Right forelimb (tissue), 1 donor: Measurements from ENCODE around the gene TASL.
"Not testable (repeated sequence)": the region's sequence is repeated elsewhere in the genome, so short reads cannot be mapped to it uniquely, and the experiment has no call there.

Source experiments
- DNase-seq: peaks from one replicate; pipeline ENCODE4 v3.0.0-alpha.2; 2018

TASL gene

DNA sequence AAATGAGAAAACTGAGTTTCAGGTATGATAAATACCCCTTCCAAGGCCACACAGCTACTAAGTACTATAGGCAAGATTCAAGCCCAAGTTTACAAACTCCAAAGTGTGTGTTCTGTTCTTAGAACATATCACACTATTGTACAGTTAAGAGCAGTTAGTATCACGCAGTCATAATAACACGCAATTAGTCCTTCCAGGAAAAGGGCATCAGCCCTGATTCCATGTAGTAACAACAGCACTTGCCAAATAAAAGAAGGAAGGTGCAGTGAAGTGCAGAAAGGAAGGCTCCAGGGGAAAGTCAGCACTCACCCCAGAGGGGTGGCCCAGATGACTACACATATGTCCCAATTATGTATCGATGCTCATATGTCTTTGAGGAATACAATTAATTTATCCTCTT lies 4.4 kb downstream of the TASL start:
- DNase-seq: no peak

DNA sequence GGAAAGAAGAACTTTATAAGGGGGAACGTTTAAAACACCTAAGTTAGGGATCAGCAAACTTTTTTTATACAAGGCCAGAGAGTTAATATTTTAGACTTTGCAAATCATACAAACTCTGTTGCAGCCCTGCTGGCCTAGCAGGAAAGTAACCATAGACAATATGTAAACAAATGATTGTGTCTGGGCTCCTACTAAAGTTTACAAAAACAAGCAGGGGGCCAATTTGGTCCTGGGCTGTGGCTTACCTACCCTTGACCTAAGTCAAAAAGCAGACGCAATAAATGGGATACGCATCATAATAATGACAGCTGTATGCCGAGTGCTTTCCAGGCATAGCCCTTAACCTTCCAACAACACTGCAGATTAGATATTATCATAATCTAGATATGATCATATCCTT lies 4.9 kb downstream of the TASL start:
- no peak for DNase-seq

DNA sequence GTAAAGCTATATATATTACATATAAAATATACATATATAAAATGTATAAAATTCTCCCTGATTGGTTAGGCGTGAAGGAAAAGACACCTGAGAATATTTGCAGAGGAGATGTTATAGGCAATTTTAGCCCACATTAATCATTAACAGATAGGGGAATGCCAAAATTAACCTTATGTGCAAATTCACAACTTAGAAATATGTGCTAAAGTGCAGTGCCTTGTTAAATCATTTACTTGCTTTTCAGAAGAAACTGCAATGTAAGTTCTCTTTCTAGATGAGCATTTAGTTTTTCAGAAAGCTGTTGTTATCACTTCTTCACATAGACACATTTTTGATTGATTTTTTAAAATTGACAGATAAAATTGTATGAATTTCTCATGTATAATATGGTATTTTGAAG lies 5.6 kb downstream of the TASL start:
- DNase-seq: no peak

DNA sequence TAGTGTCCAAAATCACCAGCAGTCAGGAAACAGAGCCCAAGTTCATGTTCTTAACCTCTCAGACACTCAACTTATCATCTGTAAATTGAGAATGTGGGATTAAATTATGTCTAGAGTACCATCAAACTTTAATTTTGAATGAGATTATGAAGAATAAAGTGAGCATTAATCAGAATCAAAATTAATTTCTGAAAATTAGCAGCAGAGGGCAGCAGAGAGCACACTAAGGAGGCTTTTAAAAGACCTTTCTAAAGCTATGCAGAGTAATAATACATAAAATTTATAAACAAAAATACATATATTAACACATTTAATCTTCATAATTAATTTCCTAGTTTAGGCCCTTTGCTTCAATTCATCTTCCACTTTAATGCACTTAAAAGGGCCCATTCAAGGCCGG lies 7.1 kb downstream of the TASL start:
- no peak for DNase-seq

DNA sequence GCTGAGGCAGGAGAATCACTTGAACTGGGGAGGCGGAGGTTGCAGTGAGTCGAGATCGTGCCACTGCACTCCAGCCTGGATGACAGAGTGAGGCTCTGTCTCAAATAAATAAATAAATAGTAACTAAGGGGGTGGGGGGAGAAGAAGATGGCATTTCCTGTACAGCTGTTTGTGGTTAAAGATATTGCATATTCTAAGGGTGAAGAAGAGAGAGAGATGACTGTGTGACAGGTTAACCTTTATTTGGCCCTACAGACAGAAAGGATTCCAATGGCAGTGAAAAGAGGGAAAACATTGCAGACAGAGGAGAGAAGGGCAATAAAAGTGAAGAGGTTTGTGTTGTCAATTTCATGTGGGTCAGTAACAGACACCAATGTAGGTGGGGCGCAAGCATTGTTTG lies 9.4 kb downstream of the TASL start:
- no peak for DNase-seq

GRCh38 chrX:30563070-30563469 lies 14.5 kb downstream of the TASL start:
- DNase-seq: not testable (repeated sequence)

- DNase-seq: no peak
Measured at GRCh38 chrX:30561191-30561590, 16.4 kb downstream of the TASL start.

- DNase-seq: no peak
Measured at GRCh38 chrX:30538271-30538670, 39.3 kb downstream of the TASL start.

GRCh38 chrX:30533835-30534234 lies 43.7 kb downstream of the TASL start:
- no peak for DNase-seq

DNA sequence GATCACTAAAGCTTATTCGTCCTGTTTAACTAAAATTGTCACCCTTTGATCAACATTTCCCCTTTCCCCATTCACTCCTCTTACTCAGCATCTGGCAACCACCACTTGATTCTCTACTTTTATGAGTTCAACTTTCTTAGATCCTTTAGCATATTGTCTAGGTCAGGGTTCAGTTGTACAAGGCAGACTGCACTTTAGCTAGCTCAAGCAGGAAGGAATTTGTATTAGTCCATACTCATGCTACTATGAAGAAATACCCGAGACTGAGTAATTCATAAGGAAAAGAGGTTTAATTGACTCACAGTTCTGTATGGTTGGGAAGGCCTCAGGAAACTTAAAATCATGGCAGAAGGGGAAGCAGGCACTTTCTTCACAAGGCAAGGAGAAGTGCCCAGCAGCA lies 44.3 kb downstream of the TASL start:
- DNase-seq: no peak

GRCh38 chrX:30530606-30531005 lies 47.0 kb downstream of the TASL start:
- no peak for DNase-seq

DNA sequence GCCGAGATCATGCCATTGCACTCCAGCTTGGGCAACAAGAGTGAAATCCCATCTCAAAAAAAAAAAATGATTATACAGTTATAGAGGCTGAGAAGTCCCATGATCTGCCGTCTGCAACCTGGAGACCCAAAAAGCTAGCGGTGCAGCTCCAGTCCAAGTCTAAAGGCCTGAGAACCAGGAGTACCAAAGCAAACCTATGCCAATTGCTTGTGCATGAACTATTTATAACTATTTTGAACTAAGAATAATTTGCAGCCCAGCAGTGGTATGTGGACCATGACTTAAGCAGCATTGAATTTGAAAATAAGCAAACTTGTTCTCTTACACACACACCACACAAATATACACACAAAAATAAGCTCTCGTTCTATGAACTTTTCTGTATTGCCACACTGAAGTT lies 51.8 kb downstream of the TASL start:
- no peak for DNase-seq

DNA sequence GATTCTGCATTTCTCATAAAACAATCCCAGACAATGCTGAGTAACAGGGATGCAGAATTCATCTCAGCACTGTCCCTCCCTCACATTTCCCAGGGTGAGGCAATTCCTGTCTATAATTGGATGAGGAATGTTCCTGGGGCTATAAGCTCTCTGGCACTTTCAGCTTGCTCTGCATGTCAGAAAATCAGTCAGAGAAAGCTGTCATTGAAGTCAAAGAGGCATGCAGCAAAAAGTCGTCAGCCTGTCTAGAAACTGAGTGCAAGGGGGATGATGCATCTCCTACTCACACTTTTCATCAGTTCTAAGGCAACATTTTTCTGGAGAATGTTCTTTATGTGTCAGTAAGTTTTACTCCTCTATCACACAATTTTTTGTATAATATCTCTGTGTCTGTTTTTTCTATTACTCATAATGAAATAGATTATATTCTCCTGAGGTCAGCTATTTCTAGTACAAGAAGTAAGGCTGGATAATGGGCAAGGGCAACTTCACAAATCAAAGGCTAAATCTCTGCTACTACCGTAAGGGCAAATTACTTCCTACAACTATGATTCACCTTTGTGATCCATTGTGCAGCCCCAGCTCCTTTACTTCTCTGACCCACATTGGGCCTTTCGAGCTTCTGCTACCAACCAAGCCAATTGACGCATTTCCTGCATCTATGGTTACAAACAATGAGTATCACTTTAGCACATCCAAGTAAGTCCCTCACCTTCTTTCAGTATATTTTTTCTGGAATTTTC lies 56.0 kb downstream of the TASL start:
- DNase-seq: no peak

DNA sequence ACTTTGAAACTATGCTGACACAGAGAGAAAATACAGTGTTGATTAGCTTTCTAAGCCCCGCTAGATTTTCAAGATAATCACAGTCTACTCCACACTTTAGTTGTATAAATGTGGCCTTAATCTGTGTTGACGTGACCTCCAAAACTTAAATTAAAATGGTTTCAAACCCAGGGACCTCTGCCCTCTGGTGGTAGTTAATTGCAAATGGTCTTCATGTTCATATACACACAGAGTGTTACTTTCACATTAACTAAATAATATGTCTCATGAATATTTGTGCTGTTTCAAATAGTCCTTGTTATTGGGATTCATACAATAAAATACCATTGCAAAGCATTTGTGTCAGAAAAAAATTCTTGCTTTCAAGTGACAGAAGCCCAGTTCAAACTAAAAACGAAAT lies 64.3 kb downstream of the TASL start:
- no peak for DNase-seq
